Measurements from ENCODE around the gene ALK.
"Not testable (repeated sequence)": the region's sequence is repeated elsewhere in the genome, so short reads cannot be mapped to it uniquely, and the experiment has no call there.

Gene ALK

GRCh38 chr2:29837925-29838324 is 83.5 kb downstream of the ALK start:
- no peak for DNase-seq

DNA sequence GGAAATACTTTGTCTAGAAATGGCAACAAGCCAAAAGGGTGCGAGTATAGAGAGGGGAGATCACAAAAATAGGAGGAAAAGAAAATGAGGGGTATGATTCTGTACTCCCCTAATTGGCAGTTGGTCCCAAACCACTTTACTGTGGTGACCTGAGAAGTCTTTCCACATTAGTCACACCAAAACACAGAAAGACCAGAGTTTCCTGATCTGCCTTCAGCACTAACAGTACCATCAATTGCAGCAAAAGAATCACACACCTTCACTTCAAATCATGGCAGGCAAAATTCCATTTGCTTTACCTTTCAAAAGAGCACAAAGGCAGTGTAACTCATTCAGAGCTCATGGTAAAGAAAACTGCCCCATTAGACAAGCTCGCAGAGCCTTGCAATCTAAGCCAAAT is 86.8 kb downstream of the ALK start:
- no peak for DNase-seq

DNA sequence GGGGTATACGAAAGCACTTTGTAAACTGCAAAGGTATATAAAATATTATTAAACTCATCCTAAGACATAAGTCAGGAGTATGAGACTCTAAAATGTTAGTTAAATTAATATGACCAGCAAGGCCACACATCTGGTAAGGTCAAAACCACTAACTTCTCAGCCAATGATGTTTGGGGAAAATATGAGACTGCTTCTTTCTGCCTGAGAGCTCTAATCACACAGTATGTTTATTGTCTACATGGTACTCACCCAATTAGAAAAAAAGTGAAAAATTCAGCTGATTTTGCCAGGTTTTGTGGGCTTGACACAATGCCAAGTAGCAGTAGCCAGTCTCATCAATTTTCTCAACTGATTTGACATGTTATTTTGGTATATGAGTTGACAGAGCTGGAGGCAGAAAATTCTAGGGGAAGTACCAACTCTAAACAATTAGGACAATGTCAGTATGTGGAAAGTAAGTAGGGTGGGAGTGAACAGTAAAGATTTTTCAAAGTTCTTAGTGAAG is 87.3 kb downstream of the ALK start:
- DNase-seq: no peak

DNA sequence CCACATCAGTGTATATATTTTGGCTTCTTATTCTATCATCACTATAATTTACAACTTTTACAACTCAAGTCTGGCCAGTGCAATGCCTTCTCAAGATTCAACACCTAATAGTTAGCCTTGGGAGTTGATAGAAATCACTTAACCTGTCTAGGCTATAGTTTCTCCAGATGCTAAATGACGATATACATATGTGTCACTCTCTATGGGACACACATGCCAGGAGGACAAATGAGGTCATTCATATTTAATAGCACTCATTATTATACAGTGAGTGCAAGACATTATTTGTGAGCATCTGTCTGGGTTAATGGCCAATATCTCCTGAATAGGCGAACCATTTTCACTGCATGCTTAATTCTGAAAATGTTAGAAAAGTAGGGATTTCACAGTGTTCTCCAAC is 89.8 kb downstream of the ALK start:
- no peak for DNase-seq

GRCh38 chr2:29829841-29830240 is 91.5 kb downstream of the ALK start:
- no peak for DNase-seq

- DNase-seq: not testable (repeated sequence)
Observed at GRCh38 chr2:29824145-29824544, 97.2 kb downstream of the ALK start.

DNA sequence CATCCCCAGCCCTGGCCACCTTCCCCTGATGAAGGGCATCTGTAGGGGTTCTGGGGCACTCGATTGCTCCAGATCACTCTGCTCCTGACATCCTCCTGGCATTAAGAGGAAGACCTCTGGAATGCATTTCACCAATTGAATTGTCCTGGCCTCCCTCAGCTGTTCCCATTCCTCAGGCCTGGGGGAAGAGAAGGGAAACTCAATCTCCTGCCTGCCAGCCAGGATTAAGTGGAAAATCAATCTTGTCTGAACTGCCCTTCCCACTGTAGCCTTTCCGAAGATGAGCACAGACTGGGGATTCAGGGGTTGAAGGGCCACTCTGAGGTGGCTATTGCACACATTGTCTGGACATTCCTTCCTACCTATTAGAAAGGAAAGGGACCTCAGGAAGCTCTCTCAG is 99.8 kb downstream of the ALK start:
- no peak for DNase-seq

DNA sequence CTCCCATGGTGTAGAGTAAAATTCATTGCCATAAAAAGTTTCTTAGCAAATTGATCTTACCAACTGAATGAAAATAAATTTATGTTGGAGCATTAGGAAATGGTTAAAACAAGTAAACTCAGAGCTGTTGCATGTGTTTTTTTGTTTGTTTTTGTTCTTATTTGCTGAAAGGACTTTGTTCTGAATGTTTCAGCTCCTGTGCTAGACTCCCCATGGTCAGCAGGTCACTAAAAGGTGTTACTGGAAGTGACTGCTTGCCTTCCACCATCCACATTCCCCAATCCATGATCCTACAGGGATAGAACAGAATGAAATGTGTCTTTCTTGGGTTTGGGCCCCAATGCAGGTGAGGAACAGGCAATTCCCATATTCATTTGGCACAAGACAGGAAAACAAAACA is 101.8 kb downstream of the ALK start:
- no peak for DNase-seq

GRCh38 chr2:29817801-29818680 is 103.3 kb downstream of the ALK start:
- DNase-seq: no peak

DNA sequence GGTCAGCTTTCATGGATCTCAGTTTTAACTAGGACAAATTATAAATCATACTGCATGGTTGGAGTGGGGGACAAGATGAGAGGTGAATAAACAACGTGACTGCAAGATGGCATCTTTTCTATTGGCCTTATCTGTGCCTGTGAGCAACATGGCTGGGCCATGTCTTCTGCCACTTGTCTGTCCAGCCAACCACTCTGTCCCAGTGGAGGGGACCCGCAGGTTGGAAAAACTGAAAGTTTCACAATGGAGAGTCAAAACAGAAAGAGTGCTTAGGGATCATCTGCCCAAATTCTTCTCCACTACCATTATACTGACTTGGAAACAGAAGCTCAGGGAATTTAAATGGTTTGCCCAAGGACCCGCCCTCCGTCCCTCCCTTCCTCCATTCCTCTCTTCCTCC is 104.1 kb downstream of the ALK start:
- DNase-seq: no peak

- DNase-seq: no peak
Observed at GRCh38 chr2:29816651-29817050, 104.7 kb downstream of the ALK start.

DNA sequence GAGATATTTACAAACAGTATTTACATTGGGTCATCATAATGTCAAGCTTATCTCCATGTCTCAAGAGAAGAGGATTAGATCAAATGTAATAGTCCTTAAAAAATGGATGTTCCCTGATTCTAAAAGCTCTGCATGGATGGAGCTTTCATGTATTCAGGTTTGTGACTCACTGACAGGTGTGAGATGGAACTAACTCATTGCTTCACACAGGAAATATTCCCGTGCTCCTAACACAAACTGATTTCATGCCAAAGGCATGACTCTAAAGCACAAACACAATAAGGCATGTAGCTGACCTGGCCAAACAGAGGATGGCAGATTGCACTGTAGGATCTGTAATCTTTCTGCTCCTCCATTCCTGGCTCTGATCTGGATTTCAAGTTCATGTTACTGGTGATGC is 110.0 kb downstream of the ALK start:
- DNase-seq: no peak

GRCh38 chr2:29810956-29811355 is 110.4 kb downstream of the ALK start:
- DNase-seq: no peak

DNA sequence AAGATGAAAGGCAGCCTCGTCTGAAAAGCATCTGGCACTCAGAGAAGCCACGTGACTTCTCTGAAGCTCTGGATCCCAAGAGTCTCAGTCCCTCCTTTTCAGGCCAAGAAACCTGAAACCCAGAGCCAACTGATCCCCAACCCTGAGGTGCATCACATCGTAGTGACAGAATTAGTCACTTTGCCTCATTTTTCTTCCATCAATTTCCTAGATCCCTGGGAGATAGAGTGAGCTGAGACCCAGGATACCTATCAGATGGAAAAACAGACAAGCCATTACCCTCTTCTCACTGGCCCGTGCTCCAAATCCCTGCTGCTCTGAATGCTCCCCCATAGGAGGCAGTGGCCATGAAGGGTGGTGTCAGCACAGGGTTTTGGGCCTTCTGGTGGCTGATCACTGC is 113.1 kb downstream of the ALK start:
- no peak for DNase-seq

GRCh38 chr2:29807082-29807481 is 114.3 kb downstream of the ALK start:
- DNase-seq: no peak

DNA sequence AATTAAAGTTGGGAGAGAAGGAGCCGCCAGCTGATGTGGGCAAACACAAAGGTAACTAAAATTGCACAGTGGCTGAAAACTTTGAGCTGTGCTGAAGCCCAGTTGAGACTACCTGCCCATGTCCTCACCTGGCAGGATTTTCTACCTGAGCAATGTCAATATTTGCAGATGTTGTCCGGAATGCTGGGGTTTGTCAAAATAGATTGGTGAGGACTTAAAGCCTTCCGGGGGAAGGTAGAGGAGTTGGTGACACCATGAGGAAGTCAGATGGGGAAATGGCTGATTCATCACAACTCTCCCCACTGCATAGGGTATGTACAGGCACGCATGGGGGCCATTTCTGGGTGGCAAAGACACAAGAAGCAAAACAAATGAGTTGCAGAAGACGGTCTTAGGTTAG is 114.9 kb downstream of the ALK start:
- no peak for DNase-seq

DNA sequence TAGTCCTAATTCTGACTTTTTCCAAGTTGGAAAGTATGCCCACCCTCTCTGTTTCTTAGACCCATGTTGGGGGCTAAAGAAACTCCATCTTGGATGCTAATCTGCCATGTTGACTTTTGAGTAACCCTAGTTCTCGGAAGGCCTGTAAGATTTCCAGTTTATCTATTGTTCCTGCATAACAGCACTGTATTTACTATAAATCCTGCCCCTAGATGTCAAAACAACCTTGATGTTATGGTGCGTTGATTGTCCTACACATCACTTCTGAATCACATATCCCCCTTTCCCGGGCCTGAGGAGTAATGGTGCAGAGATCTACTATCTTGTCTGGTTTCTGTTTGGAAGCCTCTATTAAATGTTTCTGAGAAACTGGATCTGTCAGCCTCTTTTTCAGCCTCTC is 116.7 kb downstream of the ALK start:
- DNase-seq: no peak

- DNase-seq: no peak
Observed at GRCh38 chr2:29803537-29803936, 117.8 kb downstream of the ALK start.

- no peak for DNase-seq
Observed at GRCh38 chr2:29802986-29803385, 118.4 kb downstream of the ALK start.

GRCh38 chr2:29799628-29800027 is 121.8 kb downstream of the ALK start:
- no peak for DNase-seq

GRCh38 chr2:29797916-29798315 is 123.5 kb downstream of the ALK start:
- DNase-seq: no peak

- no peak for DNase-seq
Observed at GRCh38 chr2:29796446-29796845, 124.9 kb downstream of the ALK start.

GRCh38 chr2:29789911-29790485 is 131.4 kb downstream of the ALK start:
- no peak for DNase-seq

All from NCI-H1092 (cell line).